NCI-H1930 (cell line): Measurements from ENCODE around the gene MYH9.
"Not testable (repeated sequence)": the region's sequence is repeated elsewhere in the genome, so short reads cannot be mapped to it uniquely, and the experiment has no call there.

Source experiments
- DNase-seq, 2 experiments: peaks; one replicate each; lab custom pipeline; 2025; lab: John Stamatoyannopoulos, UW

The MYH9 gene

GRCh38 chr22:36413022-36413775 is 25.4 kb upstream of the MYH9 start:
- no peak for DNase-seq

- no peak for DNase-seq
Observed at GRCh38 chr22:36411589-36412258, 24.0 kb upstream of the MYH9 start.

GRCh38 chr22:36409911-36410756 is 22.4 kb upstream of the MYH9 start:
- peak; percentile 97 for DNase-seq

DNA sequence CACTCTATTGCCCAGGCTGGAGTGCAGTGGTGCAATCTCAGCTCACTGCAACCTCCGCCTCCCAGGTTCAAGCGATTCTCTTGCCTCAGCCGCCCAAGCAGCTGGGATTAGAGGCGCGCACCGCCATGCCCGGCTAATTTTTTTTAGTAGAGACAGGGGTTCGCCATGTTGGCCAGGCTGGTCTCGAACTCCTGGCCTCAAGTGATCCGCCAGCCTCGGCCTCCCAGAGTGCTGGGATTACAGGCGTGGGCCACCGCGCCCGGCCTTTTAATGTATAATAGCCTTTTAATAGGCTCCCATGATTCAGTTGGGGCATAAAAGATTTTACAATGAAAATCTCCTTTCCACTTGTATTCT is 21.8 kb upstream of the MYH9 start:
- not testable (repeated sequence) for DNase-seq

GRCh38 chr22:36409056-36409455 is 21.3 kb upstream of the MYH9 start:
- DNase-seq = no peak

GRCh38 chr22:36406721-36407120 is 19.0 kb upstream of the MYH9 start:
- no peak for DNase-seq

- DNase-seq = no peak
Observed at GRCh38 chr22:36405671-36406538, 18.1 kb upstream of the MYH9 start.

- DNase-seq = no peak
Observed at GRCh38 chr22:36405221-36405661, 17.5 kb upstream of the MYH9 start.

DNA sequence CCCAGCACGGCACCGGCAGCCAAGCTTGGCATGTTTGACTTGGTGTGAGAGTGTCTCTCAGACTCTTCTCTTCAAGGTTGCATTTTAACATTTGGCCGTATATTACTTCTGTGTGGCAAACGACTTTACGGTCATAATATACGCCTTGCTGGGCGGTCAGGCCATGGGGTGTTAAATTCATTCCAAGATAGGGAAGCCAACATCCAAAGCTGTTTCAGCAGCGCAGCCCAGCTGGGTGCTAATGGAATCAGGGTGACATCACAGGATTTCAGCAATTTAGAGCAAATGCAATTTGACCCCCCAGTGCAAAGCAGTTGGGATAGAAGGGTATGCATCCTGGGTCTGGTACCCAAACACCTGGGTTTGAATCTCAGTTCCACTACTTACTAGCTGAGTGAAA is 16.7 kb upstream of the MYH9 start:
- no peak for DNase-seq

DNA sequence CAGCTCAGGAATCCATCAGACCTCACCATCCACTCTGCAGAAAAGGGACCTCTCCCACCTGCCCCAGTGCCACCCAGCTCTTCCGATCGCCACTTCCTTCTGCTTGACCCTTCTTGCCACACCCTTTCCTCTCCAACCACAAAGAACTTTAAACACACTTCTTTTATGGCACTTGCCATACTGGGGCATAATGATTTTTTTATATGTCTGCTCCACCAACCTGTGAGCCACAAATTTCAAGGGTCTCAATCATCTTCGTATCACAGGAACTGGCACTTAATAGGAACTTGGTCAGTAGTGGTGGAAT is 11.7 kb upstream of the MYH9 start:
- DNase-seq = no peak

DNA sequence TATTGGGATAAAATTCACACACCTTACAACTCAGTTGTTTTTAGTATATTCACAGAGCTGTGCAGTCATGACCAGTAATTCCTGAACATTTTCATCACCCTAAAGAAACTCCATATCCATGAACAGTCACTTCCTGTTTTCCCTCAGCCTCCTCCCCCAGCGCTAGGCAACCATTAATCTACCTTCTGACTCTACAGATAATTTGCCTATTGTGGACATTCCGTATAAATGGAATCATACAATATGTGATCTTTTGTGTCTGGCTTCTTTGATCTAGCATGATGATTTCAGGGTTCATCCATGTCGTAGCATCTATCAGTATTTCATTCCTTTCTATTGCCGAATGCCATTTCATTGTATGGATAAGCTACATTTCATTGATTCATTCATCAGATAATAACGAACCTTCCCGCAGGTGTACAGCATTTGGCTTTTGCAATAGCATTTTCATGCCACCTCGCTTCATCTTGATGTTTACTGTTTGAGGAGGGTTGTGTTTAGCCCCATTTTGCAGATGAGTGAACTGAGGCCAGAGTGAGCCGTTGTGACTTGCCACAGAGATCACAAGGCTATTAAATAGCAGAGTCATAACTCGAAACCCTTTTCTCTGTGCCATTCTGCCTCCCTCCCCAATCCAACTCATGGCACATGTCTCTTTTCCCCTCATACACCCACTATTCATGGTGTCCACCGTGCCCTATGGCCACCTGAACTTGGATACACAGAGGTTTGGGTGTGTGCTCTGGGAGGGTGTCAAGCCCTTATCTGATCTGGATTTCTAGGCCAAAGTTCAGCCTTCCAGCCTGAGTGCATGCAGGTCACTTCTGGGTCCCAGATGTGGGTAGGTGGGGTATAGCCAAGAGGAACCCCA is 11.1 kb upstream of the MYH9 start:
- DNase-seq = no peak

GRCh38 chr22:36397131-36398093 is 9.6 kb upstream of the MYH9 start:
- no peak for DNase-seq

GRCh38 chr22:36395915-36396314 is 8.1 kb upstream of the MYH9 start:
- DNase-seq = no peak

DNA sequence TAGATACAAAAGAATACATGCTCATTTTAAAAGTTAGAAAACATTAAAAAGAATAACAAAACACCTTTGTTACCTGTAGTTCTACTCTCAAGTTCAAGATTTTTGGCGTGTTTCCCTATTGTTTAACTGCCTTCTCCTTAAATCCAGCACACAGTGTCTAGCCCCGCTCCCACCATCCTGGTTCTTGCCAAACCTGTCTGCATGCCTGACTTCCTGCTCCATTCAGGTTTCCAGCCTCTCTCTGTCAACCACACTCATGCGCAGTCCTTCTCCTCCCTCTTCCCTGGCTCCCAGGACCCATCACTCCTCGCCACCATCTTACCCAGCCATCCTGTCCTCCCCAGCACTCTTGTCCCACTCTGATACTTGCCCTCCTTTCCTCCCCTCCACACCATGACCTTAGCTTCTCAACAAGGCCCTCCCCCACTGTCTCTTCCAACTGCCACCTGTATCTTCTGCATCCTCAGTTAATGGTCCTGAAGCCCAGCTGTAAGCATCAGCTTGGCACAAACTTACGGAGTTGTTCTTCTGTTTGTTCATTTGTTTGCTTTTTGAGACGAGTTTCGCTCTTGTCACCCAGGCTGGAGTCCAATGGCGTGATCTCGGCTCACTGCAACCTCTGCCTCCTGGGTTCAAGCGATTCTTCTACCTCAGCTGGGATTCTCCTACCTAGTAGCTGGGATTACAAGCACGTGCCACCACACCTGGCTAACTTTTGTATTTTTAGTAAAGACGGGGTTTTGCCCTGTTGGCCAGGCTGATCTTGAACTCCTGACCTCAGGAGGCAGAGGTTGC is 7.5 kb upstream of the MYH9 start:
- no peak for DNase-seq

DNA sequence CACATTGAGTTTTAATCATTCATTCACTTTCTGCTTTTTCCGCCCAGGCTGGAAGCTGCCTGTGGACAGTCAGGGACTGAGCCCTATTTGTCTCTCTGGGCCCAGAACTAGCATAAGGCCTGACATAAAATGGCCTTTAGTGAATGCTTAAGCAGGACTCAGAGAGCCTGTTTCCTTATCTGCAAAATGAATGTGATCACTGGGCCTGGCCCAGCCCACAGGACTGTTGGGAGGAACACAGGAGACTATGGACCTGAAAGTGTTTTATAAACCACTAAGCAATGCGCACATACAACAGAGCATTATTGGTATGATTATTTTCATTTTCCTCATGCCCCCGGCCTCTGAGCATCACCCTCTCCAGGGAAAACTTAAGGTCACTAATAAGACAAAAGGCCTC is 3.9 kb upstream of the MYH9 start:
- no peak for DNase-seq

GRCh38 chr22:36389122-36389521 is 1.4 kb upstream of the MYH9 start:
- DNase-seq = not testable (repeated sequence)

DNA sequence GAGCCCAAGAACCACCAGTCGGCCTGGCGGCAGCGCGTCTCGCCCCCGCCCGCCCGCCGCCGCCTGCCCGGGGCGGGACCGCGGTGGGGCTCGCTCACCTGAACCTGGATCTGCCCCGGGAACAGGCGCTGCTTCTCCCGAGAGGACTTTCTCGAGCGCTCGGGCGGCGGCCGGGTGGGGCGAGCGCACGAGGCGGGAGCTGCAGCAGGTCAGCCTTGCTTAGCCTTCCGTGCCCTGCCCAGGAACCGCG is 133 bp downstream of the MYH9 start:
- DNase-seq = no peak

DNA sequence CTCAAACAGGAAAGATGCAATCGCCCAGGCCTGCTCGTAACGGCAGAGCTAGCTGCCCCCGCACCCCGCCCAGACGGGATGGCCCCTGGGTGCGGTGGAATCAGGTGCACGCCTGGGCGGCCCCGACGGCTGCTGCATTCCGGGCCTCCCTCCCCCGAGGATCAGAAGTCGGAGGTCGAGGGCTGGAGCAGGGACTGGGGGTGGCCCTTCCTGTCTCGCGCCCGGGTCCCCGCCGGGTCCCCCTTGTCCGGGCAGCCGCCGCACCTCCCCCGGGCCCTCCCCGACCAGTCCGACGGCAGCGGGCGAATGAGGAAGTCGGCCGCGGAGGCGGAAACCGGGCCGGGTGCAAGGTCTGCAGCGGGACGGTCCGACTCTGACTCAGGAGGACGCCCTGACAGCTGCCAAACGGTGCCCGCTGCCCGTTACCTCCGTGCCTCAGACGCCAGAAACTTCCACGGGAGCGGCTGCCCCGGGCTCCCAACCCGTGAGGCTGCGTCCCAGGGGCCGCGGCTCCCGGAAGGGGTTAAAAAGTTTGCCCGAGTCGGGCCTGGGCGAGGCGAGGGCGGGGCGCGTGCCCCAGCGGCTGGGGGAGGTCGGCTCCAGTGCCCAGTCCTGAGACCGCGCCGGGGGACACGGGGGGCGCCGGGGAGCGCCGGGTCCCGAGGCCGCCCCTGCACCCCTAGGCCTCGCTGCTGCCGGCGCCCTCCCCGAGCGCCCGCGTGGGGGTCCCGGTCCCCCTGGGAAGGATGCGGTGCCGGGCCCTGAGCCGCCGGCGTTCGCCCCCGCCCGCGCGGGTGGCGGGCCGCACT is 663 bp downstream of the MYH9 start:
- no peak for DNase-seq
